Calu3 (cell line): ENCODE results near the gene FAM13B. TPM values are rescaled to one million over a fixed set of nuclear protein-coding genes. Genes with fewer than 3 reads are reported as not detected.

Source experiments
- BruUV-seq: library from RNA; stranded (reverse); fragments of 400-500 nt; replicated peaks from 2 replicates; lab custom pipeline; 2021; lab: Mats Ljungman, UMichigan
- CTCF ChIA-PET: fragments of 300-600 bp; sonication (Branson Sonifier 250); formaldehyde crosslinking; loops from one replicate; lab custom pipeline; 2022; ENCODE audit warnings: antibody characterized with exemption; lab: Charles Lee
- DNase-seq: peaks from one replicate; pipeline ENCODE4 v3.0.0; 2022
- H3K27ac Mint-ChIP-seq: one replicate; pipeline ENCODE4 v1.8.0; 2022; ENCODE audit warnings: mixed read lengths; ENCODE audit not compliant: unreplicated experiment
- H3K27me3 Mint-ChIP-seq: one replicate; pipeline ENCODE4 v1.8.0; 2022; ENCODE audit warnings: mixed read lengths; ENCODE audit not compliant: unreplicated experiment
- H3K36me3 Mint-ChIP-seq: one replicate; pipeline ENCODE4 v1.8.0; 2022; ENCODE audit warnings: mild to moderate bottlenecking, moderate library complexity, mixed read lengths; ENCODE audit not compliant: insufficient read depth, unreplicated experiment
- H3K4me1 Mint-ChIP-seq: one replicate; pipeline ENCODE4 v1.8.0; 2022; ENCODE audit warnings: mild to moderate bottlenecking, low read depth, mixed read lengths; ENCODE audit not compliant: unreplicated experiment
- H3K4me3 Mint-ChIP-seq: one replicate; pipeline ENCODE4 v1.8.0; 2022; ENCODE audit warnings: mild to moderate bottlenecking, low read depth, moderate library complexity, mixed read lengths; ENCODE audit not compliant: unreplicated experiment
- H3K9me3 Mint-ChIP-seq: one replicate; pipeline ENCODE4 v1.8.0; 2022; ENCODE audit warnings: low read depth, mixed read lengths; ENCODE audit not compliant: unreplicated experiment
- CTCF ChIP-seq: fragments of 200-600 bp; IDR thresholded peaks from one replicate; pipeline ENCODE4 v1.8.0; 2022; ENCODE audit warnings: antibody characterized with exemption; ENCODE audit not compliant: unreplicated experiment
- intact Hi-C: fragments of 100-400 bp; cut with micrococcal nuclease; formaldehyde crosslinking; loops from one replicate; pipeline ENCODE4 v1.10.0; 2022; ENCODE audit not compliant: unreplicated experiment
- total RNA-seq: library from RNA; stranded (reverse); gene quantifications from 2 replicates; pipeline ENCODE4 v1.2.3, GENCODE V29; 2022

The FAM13B gene
- total RNA-seq, 1 experiment from 2014 or later, result 34.9 TPM

GRCh38 chr5:137894586-137894985 lies 138.3 kb downstream of the FAM13B start:
- no TSS peak for BruUV-seq
- intact Hi-C loops, result no loop called here
- no peaks in the 10 kb centered on the region for H3K9me3 Mint-ChIP-seq
- no peaks in the 10 kb centered on the region for H3K36me3 Mint-ChIP-seq
- TF ChIP-seq CTCF, result no peak
- no peaks in the 10 kb centered on the region for H3K27me3 Mint-ChIP-seq
- H3K27ac Mint-ChIP-seq, result no peak overlapping the region
- no peak overlapping the region for H3K4me3 Mint-ChIP-seq
- CTCF ChIA-PET, result interaction anchor here (1.2 kb wide), 1 partner anchor 8 kb away, joined by 4 read pairs; no protein-coding TSS in a partner anchor
- no peak for DNase-seq
- peaks cover 28% of the 10 kb centered on the region for H3K4me1 Mint-ChIP-seq

GRCh38 chr5:137891849-137892248 lies 141.0 kb downstream of the FAM13B start:
- Mint-ChIP-seq H3K36me3 (no peaks in the 10 kb centered on the region), H3K4me1 (peaks cover 28% of the 10 kb centered on the region), H3K27me3 (no peaks in the 10 kb centered on the region), H3K4me3 (no peak overlapping the region), H3K27ac (no peak overlapping the region), H3K9me3 (no peaks in the 10 kb centered on the region)
- no TSS peak for BruUV-seq
- DNase-seq, result peak; percentile 13
- peak; percentile 32 for TF ChIP-seq CTCF
- intact Hi-C loops, result no loop called here
- CTCF ChIA-PET, result no interaction called here

- Mint-ChIP-seq H3K4me1 (peaks cover 18% of the 10 kb centered on the region), H3K36me3 (no peaks in the 10 kb centered on the region), H3K27me3 (no peaks in the 10 kb centered on the region), H3K9me3 (no peaks in the 10 kb centered on the region), H3K4me3 (no peak overlapping the region), H3K27ac (no peak overlapping the region)
- intact Hi-C loops, result no loop called here
- TF ChIP-seq CTCF, result no peak
- CTCF ChIA-PET, result no interaction called here
- no TSS peak for BruUV-seq
- no peak for DNase-seq
Observed at GRCh38 chr5:137890845-137891244, 142.0 kb downstream of the FAM13B start.

GRCh38 chr5:137888863-137889759 lies 143.8 kb downstream of the FAM13B start, which contains the start of gene PKD2L2:
PKD2L2 (plus strand) TSS chr5:137889457; CDS start chr5:137889492, 35 bp downstream.
- Mint-ChIP-seq H3K9me3 (no peaks in the 10 kb centered on the region), H3K27me3 (no peaks in the 10 kb centered on the region), H3K36me3 (no peaks in the 10 kb centered on the region), H3K4me1 (peaks cover 17% of the 10 kb centered on the region), H3K27ac (peak within 1 kb of the TSS; percentile 67), H3K4me3 (peak within 1 kb of the TSS; percentile 66)
- no peak for TF ChIP-seq CTCF
- BruUV-seq, result TSS peak; percentile 80
- DNase-seq, result peak; percentile 67
- intact Hi-C loops, result no loop called here
- CTCF ChIA-PET, result interaction anchor here (0.6 to 1.9 kb wide), 5 partner anchors 12 to 110 kb away, joined by 3 to 5 read pairs (median 3); no protein-coding TSS in a partner anchor
